K562 (cell line): ENCODE measurements around the gene TRAPPC12.

Source experiments
- NR2F6 ChIP-seq: fragments of 450-650 bp; formaldehyde crosslinking; IDR thresholded peaks from 2 replicates; pipeline ENCODE4 v1.4.0; 2020; ENCODE audit warnings: mild to moderate bottlenecking
- RAD21 ChIP-seq, 2 experiments: fragments of 250-450 bp in 1 of 2; fragments of 450-650 bp in 1 of 2; sonication (Bioruptor Pico) in 1 of 2; formaldehyde crosslinking in 1 of 2; IDR thresholded peaks in 1 of 2; conservative IDR thresholded peaks in 1 of 2; 2 replicates each; pipeline versions ENCODE4 v1.4.0 to v1.8.0; 2020 to 2022; ENCODE audit warnings: mild to moderate bottlenecking in 2 of 2, moderate library complexity in 1 of 2
- ZNF146 ChIP-seq: IDR thresholded peaks from one replicate; pipeline ENCODE4 v1.6.1; 2018; ENCODE audit warnings: missing compliant biosample characterization; ENCODE audit not compliant: unreplicated experiment

- no peak for TF ChIP-seq RAD21 (CRISPR knock-in tag; conservative IDR thresholded peaks at IDR 0.05 in 1 of 2, IDR thresholded peaks at IDR 0.05 in 1 of 2)
- no peak for TF ChIP-seq NR2F6 (CRISPR knock-in tag)
- TF ChIP-seq ZNF146 (CRISPR knock-in tag): no peak
Measured at GRCh38 chr2:3520591-3520990, 141.1 kb downstream of the TRAPPC12 start.
